ENCODE data around the gene MCMBP. TPM values are rescaled to one million over a fixed set of nuclear protein-coding genes. Genes with fewer than 3 reads are reported as not detected.
A peak's percentile ranks its signal among the peaks of the same experiment; 100 is the strongest.

MCMBP gene
- total RNA-seq, 1 experiment from 2014 or later, result 148 TPM

GRCh38 chr10:119817991-119818888, 54.4 kb downstream of the MCMBP start:
- peak; percentile 25; the same call in 1 of the 2 replicates for ATAC-seq
- Histone ChIP-seq H2AFZ (ENCODE audit: low read depth, low read length, poor library complexity, severe bottlenecking) (no peak overlapping the region), H3K79me2 (ENCODE audit: insufficient read depth, low read length) (no peaks in the 10 kb centered on the region), H4K20me1 (ENCODE audit: insufficient read depth) (no peaks in the 10 kb centered on the region), H3K27me3 (ENCODE audit: insufficient read depth, low read length) (no peaks in the 10 kb centered on the region), H3K4me2 (ENCODE audit: low read length) (no peak overlapping the region), H3K9me3 (ENCODE audit: control insufficient read depth in 1 of 2, insufficient read depth in 1 of 2, low read depth in 1 of 2, low read length in 2 of 2) (no peaks in the 10 kb centered on the region), H3K4me3 (replicated peaks in 1 of 2; ENCODE audit: low read depth in 1 of 2, low read length in 2 of 2) (no peak overlapping the region), H3K9me2 (ENCODE audit: insufficient read depth) (no peaks in the 10 kb centered on the region), H3K36me3 (ENCODE audit: control insufficient read depth in 1 of 2, insufficient read depth in 2 of 2, low read length in 2 of 2) (no peaks in the 10 kb centered on the region), H3K4me1 (ENCODE audit: control insufficient read depth in 1 of 2, insufficient read depth in 2 of 2, low read length in 2 of 2) (no peaks in the 10 kb centered on the region), H3K9ac (ENCODE audit: low read length) (no peak overlapping the region), H3K27ac (ENCODE audit: low read depth, low read length) (no peak overlapping the region)
- BruUV-seq (replicated peaks), result no TSS peak
- ChIA-PET RAD21 (ENCODE audit: low non-redundant PET in 1 of 2, low total read pairs in 2 of 2, uncharacterized antibody in 2 of 2, unreplicated experiment in 2 of 2) (no interaction called here), POLR2A (no interaction called here), CTCF (no interaction called here)
- no peak for DNase-seq (ENCODE audit: low read depth, low spot score)
- intact Hi-C loops (cut with micrococcal nuclease), result no loop called here
- TF ChIP-seq RAD21 (IDR thresholded peaks at IDR 0.05; ENCODE audit: low read depth) (no peak), REST (IDR thresholded peaks at IDR 0.05; ENCODE audit: low read depth) (peak; percentile 11; the same call in 1 of the 2 replicates)

- Histone ChIP-seq H3K9me2 (ENCODE audit: insufficient read depth) (no peaks in the 10 kb centered on the region), H3K79me2 (ENCODE audit: insufficient read depth, low read length) (no peaks in the 10 kb centered on the region), H2AFZ (ENCODE audit: low read depth, low read length, poor library complexity, severe bottlenecking) (no peak overlapping the region), H3K27me3 (ENCODE audit: insufficient read depth, low read length) (no peaks in the 10 kb centered on the region), H3K4me2 (ENCODE audit: low read length) (no peak overlapping the region), H3K4me3 (replicated peaks in 1 of 2; ENCODE audit: low read depth in 1 of 2, low read length in 2 of 2) (no peak overlapping the region), H3K9me3 (ENCODE audit: control insufficient read depth in 1 of 2, insufficient read depth in 1 of 2, low read depth in 1 of 2, low read length in 2 of 2) (no peaks in the 10 kb centered on the region), H3K9ac (ENCODE audit: low read length) (no peak overlapping the region), H3K4me1 (ENCODE audit: control insufficient read depth in 1 of 2, insufficient read depth in 2 of 2, low read length in 2 of 2) (no peaks in the 10 kb centered on the region), H3K36me3 (ENCODE audit: control insufficient read depth in 1 of 2, insufficient read depth in 2 of 2, low read length in 2 of 2) (no peaks in the 10 kb centered on the region; a peak in 1 of 4 replicates), H4K20me1 (ENCODE audit: insufficient read depth) (no peaks in the 10 kb centered on the region), H3K27ac (ENCODE audit: low read depth, low read length) (no peak overlapping the region)
- ChIA-PET RAD21 (ENCODE audit: low non-redundant PET in 1 of 2, low total read pairs in 2 of 2, uncharacterized antibody in 2 of 2, unreplicated experiment in 2 of 2) (no interaction called here), POLR2A (no interaction called here), CTCF (no interaction called here)
- intact Hi-C loops (cut with micrococcal nuclease), result no loop called here
- DNase-seq (ENCODE audit: low read depth, low spot score), result no peak
- TF ChIP-seq ZNF274 (IDR thresholded peaks at IDR 0.05; ENCODE audit: low read depth, low read length) (no peak), ZBTB33 (IDR thresholded peaks at IDR 0.05; ENCODE audit: extremely low read depth, insufficient replicate concordance, low read length) (no peak), YY1 (IDR thresholded peaks at IDR 0.05; ENCODE audit: extremely low read depth, insufficient replicate concordance, low read depth, low read length) (no peak), SP1 (IDR thresholded peaks at IDR 0.05; ENCODE audit: low read depth) (no peak), REST (IDR thresholded peaks at IDR 0.05; ENCODE audit: low read depth) (no peak), RAD21 (IDR thresholded peaks at IDR 0.05; ENCODE audit: low read depth) (no peak), EGR1 (IDR thresholded peaks at IDR 0.05; ENCODE audit: low read depth) (no peak)
- no peak for ATAC-seq
- BruUV-seq (replicated peaks), result no TSS peak
These were observed 57.0 kb downstream of the MCMBP start for GRCh38 chr10:119815671-119816070.
